SK-N-SH (cell line): ENCODE measurements around the gene CCDC57. TPM values are rescaled to one million over a fixed set of nuclear protein-coding genes. Genes with fewer than 3 reads are reported as not detected.

Experiments
- CTCF ChIA-PET: fragments of 300-600, 350-600 bp; formaldehyde crosslinking; extraction: SDS; loops from one replicate; lab custom pipeline; 2021; lab: Yijun Ruan, JAX
- POLR2A ChIA-PET: fragments of 350-600 bp; sonication (Branson Sonifier 250); formaldehyde crosslinking; extraction: SDS; loops from one replicate; lab custom pipeline; 2020; ENCODE audit warnings: antibody characterized with exemption, inconsistent platforms; lab: Yijun Ruan, JAX
- DNase-seq: peaks from one replicate; pipeline ENCODE4 v3.0.0; 2012
- H2AFZ ChIP-seq: fragments of 200-600 bp; sonication (generic); 2 replicates; pipeline ENCODE4 v1.8.1; 2016; ENCODE audit warnings: antibody characterized with exemption, mild to moderate bottlenecking, low read depth
- H3F3A ChIP-seq: fragments of 200-600 bp; sonication (generic); replicated peaks from 2 replicates; pipeline ENCODE3; 2016; ENCODE audit warnings: antibody characterized with exemption, mild to moderate bottlenecking; ENCODE audit not compliant: insufficient read depth
- H3K27ac ChIP-seq, 2 experiments: fragments of 200-500 bp in 1 of 2; fragments of 200-600 bp in 1 of 2; sonication (Bioruptor generic) in 1 of 2; sonication (generic), shearing (Covaris generic) in 1 of 2; 2 replicates each; pipeline versions ENCODE4 v1.5.1 to v1.6.1; 2014 to 2016; ENCODE audit warnings: low read depth in 2 of 2, inconsistent platforms in 1 of 2, low read length in 1 of 2, mild to moderate bottlenecking in 1 of 2, mixed read lengths in 1 of 2
- H3K27me3 ChIP-seq: fragments of 200-600 bp; sonication (generic), shearing (Covaris generic); 2 replicates; pipeline ENCODE4 v1.6.1; 2016; ENCODE audit warnings: mixed run types; ENCODE audit not compliant: insufficient read depth
- H3K36me3 ChIP-seq, 2 experiments: fragments of 200-500 bp in 1 of 2; fragments of 200-600 bp in 1 of 2; sonication (Bioruptor generic) in 1 of 2; sonication (generic) in 1 of 2; replicated peaks in 1 of 2; 2 replicates each; pipeline versions ENCODE3 to v1.5.1; 2014 to 2016; ENCODE audit warnings: low read length in 1 of 2, mild to moderate bottlenecking in 1 of 2; ENCODE audit not compliant: insufficient read depth in 2 of 2, control insufficient read depth in 1 of 2
- H3K4me1 ChIP-seq, 2 experiments: fragments of 200-500 bp in 1 of 2; fragments of 200-600 bp in 1 of 2; sonication (Bioruptor generic) in 1 of 2; sonication (generic), shearing (Covaris generic) in 1 of 2; 2 replicates each; pipeline versions ENCODE4 v1.5.1 to v1.6.1; 2014 to 2016; ENCODE audit warnings: low read depth in 1 of 2, low read length in 1 of 2, mixed run types in 1 of 2; ENCODE audit not compliant: insufficient read depth in 2 of 2, control insufficient read depth in 1 of 2
- H3K4me2 ChIP-seq: fragments of 200-600 bp; sonication (generic), shearing (Covaris generic); 2 replicates; pipeline ENCODE4 v1.6.1; 2017; ENCODE audit warnings: mixed run types
- H3K4me3 ChIP-seq, 2 experiments: fragments of 200-500 bp in 1 of 2; fragments of 200-600 bp in 1 of 2; sonication (Bioruptor generic) in 1 of 2; sonication (generic), shearing (Covaris generic) in 1 of 2; 2 replicates each; pipeline versions ENCODE4 v1.5.1 to v1.8.1; 2014 to 2016; ENCODE audit warnings: low read depth in 2 of 2, inconsistent platforms in 1 of 2, low read length in 1 of 2, mild to moderate bottlenecking in 1 of 2, mixed read lengths in 1 of 2, moderate library complexity in 1 of 2
- H3K79me2 ChIP-seq: fragments of 200-600 bp; sonication (generic); 2 replicates; pipeline ENCODE4 v1.8.1; 2017; ENCODE audit warnings: mild to moderate bottlenecking; ENCODE audit not compliant: insufficient read depth
- H3K9ac ChIP-seq: fragments of 200-600 bp; sonication (generic); 2 replicates; pipeline ENCODE4 v1.6.1; 2017; ENCODE audit warnings: mixed run types
- H3K9me2 ChIP-seq: fragments of 200-600 bp; sonication (generic); 2 replicates; pipeline ENCODE4 v1.6.1; 2017; ENCODE audit warnings: mixed run types
- H3K9me3 ChIP-seq: fragments of 200-600 bp; sonication (generic); 2 replicates; pipeline ENCODE4 v1.6.1; 2017; ENCODE audit warnings: mixed run types, mild to moderate bottlenecking, moderate library complexity
- H4K20me1 ChIP-seq: fragments of 200-600 bp; sonication (generic); 2 replicates; pipeline ENCODE4 v1.6.1; 2017; ENCODE audit warnings: mild to moderate bottlenecking, mixed run types; ENCODE audit not compliant: insufficient read depth
- ELF1 ChIP-seq: IDR thresholded peaks from 2 replicates; pipeline ENCODE4 v1.4.0; 2012
- EZH2phosphoT487 ChIP-seq: fragments of 200-600 bp; sonication (generic); IDR thresholded peaks from 2 replicates; pipeline ENCODE4 v1.6.1; 2017; ENCODE audit warnings: low read depth, mixed run types, mild to moderate bottlenecking, antibody characterized with exemption, moderate library complexity, borderline replicate concordance
- PBX3 ChIP-seq: IDR thresholded peaks from 2 replicates; pipeline ENCODE4; 2012
- POLR2AphosphoS5 ChIP-seq: IDR thresholded peaks from 2 replicates; pipeline ENCODE4 v1.6.1; 2012; ENCODE audit warnings: low read depth, low read length
- ZBTB33 ChIP-seq: IDR thresholded peaks from 2 replicates; pipeline ENCODE4 v1.4.0; 2012; ENCODE audit warnings: low read depth, borderline replicate concordance
- WGBS: methylation state at CpG from one replicate; pipeline ENCODE4 v1.1.6; 2017; ENCODE audit warnings: low lambda C conversion rate; 5-methylcytosine and 5-hydroxymethylcytosine counted together
- polyA plus RNA-seq, 3 experiments: library from polyadenylated mRNA; depleted of rRNA; stranded (reverse); fragments of >200 nt; gene quantifications; 2 replicates each; pipeline ENCODE4 v1.2.3, GENCODE V29; 2012
- TF ChIP-seq, protein P1 (sequence below): fragments of 200-600 bp; sonication (generic); IDR thresholded peaks from 2 replicates; pipeline ENCODE4 v1.6.1; 2017; ENCODE audit warnings: antibody characterized with exemption, mild to moderate bottlenecking, moderate library complexity

CCDC57 gene
- polyA plus RNA-seq, 1 of the 3 experiments (the other 2 are of a cell fraction): 68.6 TPM

- Histone ChIP-seq H4K20me1 (peaks cover 85% of the 10 kb centered on the region), H3K27ac (peak overlapping the region; percentile 69 to 82), H3K9me2 (no peaks in the 10 kb centered on the region), H3K9me3 (no peaks in the 10 kb centered on the region), H3K4me3 (no peak overlapping the region), H3K9ac (no peak overlapping the region), H3F3A (peaks cover 65% of the 10 kb centered on the region), H3K4me1 (peaks cover 33 to 45% of the 10 kb centered on the region in 2 experiments; a peak in 3 of 4 replicates), H3K4me2 (peak overlapping the region; percentile 41; the same call in 1 of the 2 replicates), H3K27me3 (no peaks in the 10 kb centered on the region), H3K36me3 (peaks cover 42 to 83% of the 10 kb centered on the region in 2 experiments), H3K79me2 (peaks cover 68% of the 10 kb centered on the region; the same call in 1 of the 2 replicates), H2AFZ (no peak overlapping the region)
- ChIA-PET CTCF (interaction anchor here (0.7 to 10.9 kb wide), 17 partner anchors 10 to 212 kb away, joined by 3 to 153 read pairs (median 4); partner anchors contain the start of genes CCDC57, CD7, SECTM1 and SLC16A3), POLR2A (interaction anchor here (0.6 to 2.5 kb wide), 5 partner anchors 9 to 215 kb away, joined by 3 to 8 read pairs (median 4); partner anchors contain the start of gene SLC16A3)
- 48% methylated on average over 10 of the region's 20 CpGs for WGBS
- DNase-seq: peak; percentile 83
- TF ChIP-seq, protein P1, sequence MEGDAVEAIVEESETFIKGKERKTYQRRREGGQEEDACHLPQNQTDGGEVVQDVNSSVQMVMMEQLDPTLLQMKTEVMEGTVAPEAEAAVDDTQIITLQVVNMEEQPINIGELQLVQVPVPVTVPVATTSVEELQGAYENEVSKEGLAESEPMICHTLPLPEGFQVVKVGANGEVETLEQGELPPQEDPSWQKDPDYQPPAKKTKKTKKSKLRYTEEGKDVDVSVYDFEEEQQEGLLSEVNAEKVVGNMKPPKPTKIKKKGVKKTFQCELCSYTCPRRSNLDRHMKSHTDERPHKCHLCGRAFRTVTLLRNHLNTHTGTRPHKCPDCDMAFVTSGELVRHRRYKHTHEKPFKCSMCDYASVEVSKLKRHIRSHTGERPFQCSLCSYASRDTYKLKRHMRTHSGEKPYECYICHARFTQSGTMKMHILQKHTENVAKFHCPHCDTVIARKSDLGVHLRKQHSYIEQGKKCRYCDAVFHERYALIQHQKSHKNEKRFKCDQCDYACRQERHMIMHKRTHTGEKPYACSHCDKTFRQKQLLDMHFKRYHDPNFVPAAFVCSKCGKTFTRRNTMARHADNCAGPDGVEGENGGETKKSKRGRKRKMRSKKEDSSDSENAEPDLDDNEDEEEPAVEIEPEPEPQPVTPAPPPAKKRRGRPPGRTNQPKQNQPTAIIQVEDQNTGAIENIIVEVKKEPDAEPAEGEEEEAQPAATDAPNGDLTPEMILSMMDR: no peak
- TF ChIP-seq POLR2AphosphoS5 (0 out of 2 replicates have a peak, but pooled peaks have one; percentile 7), ELF1 (0 out of 2 replicates have a peak, but pooled peaks have one; percentile 4), ZBTB33 (0 out of 2 replicates have a peak, but pooled peaks have one; percentile 8), EZH2phosphoT487 (no peak), PBX3 (peak; percentile 22; the same call in 1 of the 2 replicates)
Measured at GRCh38 chr17:82241926-82242697, 29.5 kb upstream of the CCDC57 start.
